IPS-15b (cell line): ENCODE data around the gene UROC1.

Experiments used
- H3K27me3 ChIP-seq: one replicate; pipeline ENCODE4 v1.6.1; 2013; ENCODE audit warnings: low read length; ENCODE audit not compliant: control insufficient read depth, insufficient read depth
- H3K36me3 ChIP-seq: one replicate; pipeline ENCODE4 v1.6.1; 2013; ENCODE audit warnings: low read length; ENCODE audit not compliant: control insufficient read depth, insufficient read depth
- H3K4me1 ChIP-seq: one replicate; pipeline ENCODE4 v1.6.1; 2013; ENCODE audit warnings: mild to moderate bottlenecking, low read length; ENCODE audit not compliant: control insufficient read depth, insufficient read depth
- H3K4me3 ChIP-seq: one replicate; pipeline ENCODE4 v1.5.1; 2013; ENCODE audit warnings: low read depth, low read length
- H3K9ac ChIP-seq: one replicate; pipeline ENCODE4 v1.6.1; 2013; ENCODE audit warnings: low read depth, mild to moderate bottlenecking, low read length
- H3K9me3 ChIP-seq: one replicate; pipeline ENCODE4 v1.6.1; 2013; ENCODE audit warnings: mild to moderate bottlenecking, low read length; ENCODE audit not compliant: control insufficient read depth, insufficient read depth

The UROC1 gene

DNA sequence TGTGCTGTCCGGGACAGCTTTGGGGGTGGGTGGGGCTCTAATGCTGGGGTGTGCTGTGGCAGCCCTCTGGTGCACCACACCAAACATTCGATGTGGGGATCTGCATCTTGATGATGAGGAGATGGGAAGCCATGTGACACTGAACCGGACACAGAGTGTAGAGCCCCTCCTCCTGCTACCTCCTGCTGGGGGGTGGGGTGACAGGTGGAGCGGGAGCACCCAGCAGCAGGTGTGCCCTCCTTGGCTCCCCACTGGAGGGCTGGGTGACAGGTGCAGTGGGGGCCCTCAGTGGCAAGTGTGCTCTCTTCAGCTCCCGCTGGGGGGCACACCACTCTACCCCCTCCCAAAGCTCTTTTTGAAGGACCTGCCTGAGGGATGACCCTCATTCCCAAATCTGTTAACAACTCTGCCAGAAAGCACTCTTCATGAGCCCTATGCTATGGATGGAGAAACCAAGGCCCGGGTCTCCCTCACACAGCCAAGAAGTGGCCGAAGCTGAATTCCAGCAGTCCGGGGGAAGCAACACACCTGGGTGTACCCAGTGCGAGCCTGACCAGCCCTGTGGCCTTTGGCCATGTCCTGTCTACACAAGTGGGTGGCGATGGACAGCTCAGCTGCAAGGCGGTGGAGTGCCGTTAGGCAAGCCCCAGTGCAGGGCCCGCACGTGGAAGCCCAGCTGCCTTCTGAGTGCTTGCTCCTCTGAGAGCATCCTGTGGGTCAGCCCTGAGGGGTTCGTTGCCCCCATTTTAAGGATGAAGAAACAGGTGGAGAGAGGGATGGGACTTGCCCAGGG is 609 bp upstream of the UROC1 start:
- no peaks in the 10 kb centered on the region for H3K36me3 ChIP-seq
- no peak overlapping the region for H3K9ac ChIP-seq
- H3K4me3 ChIP-seq = no peak overlapping the region
- no peaks in the 10 kb centered on the region for H3K4me1 ChIP-seq
- H3K27me3 ChIP-seq = peaks cover 8% of the 10 kb centered on the region
- H3K9me3 ChIP-seq = no peaks in the 10 kb centered on the region

DNA sequence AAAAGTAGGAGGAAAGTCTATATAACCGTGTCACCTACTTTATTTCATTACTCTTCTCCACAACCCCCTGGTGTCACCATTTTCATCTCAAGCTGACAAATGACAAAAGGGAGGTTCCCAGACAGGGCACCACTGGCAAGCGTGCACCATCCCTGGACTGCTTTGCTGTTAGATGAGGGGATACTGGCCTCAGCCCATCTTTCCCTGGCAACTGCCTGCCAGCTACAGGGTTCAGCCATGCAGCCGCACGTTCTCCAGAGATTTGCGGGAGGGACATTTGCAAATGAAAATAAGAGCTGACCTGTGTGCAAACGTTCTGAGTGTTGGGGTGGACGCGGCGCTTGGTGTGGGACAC is 660 bp downstream of the UROC1 start:
- Histone ChIP-seq H3K4me3 (no peak overlapping the region), H3K36me3 (no peaks in the 10 kb centered on the region), H3K4me1 (no peaks in the 10 kb centered on the region), H3K27me3 (no peaks in the 10 kb centered on the region), H3K9me3 (no peaks in the 10 kb centered on the region), H3K9ac (no peak overlapping the region)

- H3K4me1 ChIP-seq = no peaks in the 10 kb centered on the region
- no peak overlapping the region for H3K9ac ChIP-seq
- H3K27me3 ChIP-seq = no peaks in the 10 kb centered on the region
- H3K9me3 ChIP-seq = no peaks in the 10 kb centered on the region
- no peaks in the 10 kb centered on the region for H3K36me3 ChIP-seq
- no peak overlapping the region for H3K4me3 ChIP-seq
Observed at GRCh38 chr3:126516152-126516935, 1.2 kb downstream of the UROC1 start.

DNA sequence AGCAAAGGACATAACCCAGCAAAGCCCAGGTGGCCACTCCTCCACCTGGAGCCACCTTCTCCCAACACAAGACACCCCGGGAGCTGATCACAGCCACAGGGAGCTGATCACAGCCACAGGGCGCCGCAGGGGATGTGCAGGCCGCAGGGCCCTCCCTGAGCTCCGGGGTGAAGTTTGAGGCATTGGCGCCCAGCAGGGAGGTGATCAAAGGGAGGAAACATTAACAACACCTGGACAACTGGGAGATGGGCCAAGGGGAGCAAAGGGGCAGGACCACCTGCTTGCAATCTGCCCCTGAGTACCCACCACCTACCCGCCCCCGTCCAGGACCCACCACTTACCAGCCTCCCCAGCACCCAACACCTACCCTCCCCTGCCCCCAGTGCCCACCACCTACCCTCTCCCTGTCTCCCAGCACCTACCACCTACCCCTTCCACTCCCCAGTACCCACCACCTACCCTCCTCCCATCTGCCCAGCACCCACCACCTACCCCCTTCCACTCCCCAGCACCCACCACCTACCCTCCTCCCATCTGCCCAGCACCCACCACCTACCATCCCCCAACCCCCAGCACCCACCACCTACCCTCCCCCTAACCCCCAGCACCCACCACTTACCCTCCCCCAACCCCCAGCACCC is 2.4 kb downstream of the UROC1 start:
- no peak overlapping the region for H3K9ac ChIP-seq
- no peak overlapping the region for H3K4me3 ChIP-seq
- H3K27me3 ChIP-seq = no peaks in the 10 kb centered on the region
- no peaks in the 10 kb centered on the region for H3K4me1 ChIP-seq
- no peaks in the 10 kb centered on the region for H3K36me3 ChIP-seq
- H3K9me3 ChIP-seq = no peaks in the 10 kb centered on the region

- Histone ChIP-seq H3K9ac (no peak overlapping the region), H3K9me3 (no peaks in the 10 kb centered on the region), H3K4me3 (no peak overlapping the region), H3K27me3 (no peaks in the 10 kb centered on the region), H3K4me1 (no peaks in the 10 kb centered on the region), H3K36me3 (no peaks in the 10 kb centered on the region)
Observed at GRCh38 chr3:126514161-126514560, 3.4 kb downstream of the UROC1 start.

DNA sequence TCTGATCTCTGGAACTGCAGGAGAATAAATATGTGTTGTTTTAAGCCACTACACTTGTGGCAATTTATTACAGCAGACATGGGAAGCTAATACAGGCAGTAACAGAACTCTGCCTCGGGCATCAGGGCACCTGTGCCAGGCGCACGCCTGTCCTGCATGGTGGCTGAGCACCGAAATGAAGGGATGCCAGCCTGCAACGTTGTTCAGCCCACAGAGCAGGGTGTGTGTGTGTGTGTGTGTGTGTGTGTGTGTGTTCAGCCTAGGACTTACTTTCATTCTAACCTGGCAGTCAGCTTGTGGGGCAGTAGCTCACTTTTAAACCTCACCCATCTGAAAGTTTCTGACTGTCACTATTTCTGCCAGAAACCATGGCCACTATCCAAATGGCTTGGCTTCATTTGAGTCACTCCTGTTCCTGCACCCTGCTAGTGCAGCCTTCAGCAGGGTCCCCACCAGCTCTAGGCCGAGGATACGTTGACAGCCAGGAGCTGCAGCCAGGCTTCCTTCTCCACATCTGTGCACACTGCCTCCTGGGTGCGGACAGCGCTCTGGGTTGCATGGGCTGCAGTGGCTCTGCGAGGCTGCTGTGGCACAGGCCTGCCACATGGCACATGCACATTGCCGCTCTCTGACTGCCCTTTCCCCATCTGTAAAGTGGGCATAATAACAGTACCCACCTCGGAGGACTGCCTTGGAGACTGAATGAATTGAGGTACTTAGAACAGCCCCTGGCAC is 4.5 kb downstream of the UROC1 start:
- Histone ChIP-seq H3K36me3 (no peaks in the 10 kb centered on the region), H3K9ac (no peak overlapping the region), H3K4me3 (no peak overlapping the region), H3K9me3 (no peaks in the 10 kb centered on the region), H3K4me1 (no peaks in the 10 kb centered on the region), H3K27me3 (no peaks in the 10 kb centered on the region)

- no peak overlapping the region for H3K4me3 ChIP-seq
- H3K4me1 ChIP-seq = no peaks in the 10 kb centered on the region
- no peaks in the 10 kb centered on the region for H3K9me3 ChIP-seq
- H3K27me3 ChIP-seq = no peaks in the 10 kb centered on the region
- no peak overlapping the region for H3K9ac ChIP-seq
- H3K36me3 ChIP-seq = no peaks in the 10 kb centered on the region
Observed at GRCh38 chr3:126512026-126512425, 5.5 kb downstream of the UROC1 start.

- H3K4me3 ChIP-seq = no peak overlapping the region
- no peaks in the 10 kb centered on the region for H3K9me3 ChIP-seq
- no peaks in the 10 kb centered on the region for H3K27me3 ChIP-seq
- no peaks in the 10 kb centered on the region for H3K4me1 ChIP-seq
- no peak overlapping the region for H3K9ac ChIP-seq
- no peaks in the 10 kb centered on the region for H3K36me3 ChIP-seq
Observed at GRCh38 chr3:126511291-126511690, 6.3 kb downstream of the UROC1 start.

DNA sequence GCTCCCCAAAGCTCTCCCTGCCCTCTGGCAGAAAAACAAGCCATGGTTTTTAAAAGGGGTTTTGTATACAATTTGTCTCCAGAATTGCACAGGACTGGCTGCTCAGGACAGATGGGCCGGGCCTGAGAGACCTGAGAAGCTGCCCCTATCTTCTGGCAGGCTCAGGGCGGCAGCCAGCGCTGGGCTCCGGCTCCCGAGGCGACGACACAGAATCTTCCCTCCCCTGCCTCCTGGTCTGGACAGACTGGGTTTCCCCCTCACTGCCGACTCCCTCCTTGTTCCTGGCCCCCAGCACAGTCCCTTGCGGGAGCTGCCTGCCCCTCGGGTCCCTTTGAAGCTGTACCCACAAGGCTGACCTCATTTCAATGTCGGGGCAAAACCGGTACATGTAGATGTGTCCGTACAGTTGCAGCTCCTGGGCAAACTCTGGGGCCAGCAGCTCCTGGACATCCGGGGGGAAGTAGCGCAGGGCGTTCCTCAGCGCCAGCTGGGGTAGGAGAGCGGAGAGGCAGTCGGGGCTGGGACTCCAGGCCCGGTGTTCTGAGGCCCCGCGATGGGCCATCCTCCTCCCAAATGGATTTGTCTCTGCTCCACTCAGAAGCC is 7.2 kb downstream of the UROC1 start:
- Histone ChIP-seq H3K36me3 (no peaks in the 10 kb centered on the region), H3K27me3 (no peaks in the 10 kb centered on the region), H3K9ac (no peak overlapping the region), H3K9me3 (no peaks in the 10 kb centered on the region), H3K4me1 (no peaks in the 10 kb centered on the region), H3K4me3 (no peak overlapping the region)

DNA sequence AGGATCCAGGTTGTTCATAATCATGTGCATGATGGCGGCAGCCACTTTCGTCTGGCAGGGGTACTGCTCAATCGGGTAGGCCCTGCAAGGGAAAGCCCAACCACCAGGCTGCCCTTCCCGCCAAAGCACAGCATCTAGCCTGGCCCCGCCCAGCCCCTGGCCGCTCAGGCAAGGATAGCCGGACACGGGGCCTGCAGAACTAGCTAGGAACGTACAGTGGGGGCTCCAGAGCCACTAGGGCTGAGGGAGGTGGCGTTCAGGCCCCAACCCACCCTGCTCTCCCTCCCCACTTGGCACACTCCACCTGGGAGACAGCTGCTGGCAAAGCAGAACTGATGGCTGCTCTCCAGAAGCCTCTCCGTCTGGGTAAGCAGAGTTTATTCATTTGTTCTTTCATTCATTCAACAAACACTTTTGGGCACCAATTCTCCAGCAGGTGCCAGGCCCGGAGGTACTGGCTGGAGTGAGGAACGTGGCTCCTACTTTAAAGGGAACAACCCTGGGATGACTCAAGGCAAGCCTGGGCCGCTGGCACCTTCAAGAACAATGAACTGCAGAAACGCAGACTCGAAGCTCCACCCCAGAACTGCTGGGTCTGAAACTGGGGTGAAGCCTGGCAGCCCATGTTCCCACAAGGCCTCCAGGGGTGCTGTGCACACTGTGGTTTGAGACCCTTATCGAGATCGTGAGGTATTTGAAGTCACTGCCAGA is 7.8 kb downstream of the UROC1 start:
- H3K27me3 ChIP-seq = no peaks in the 10 kb centered on the region
- H3K4me1 ChIP-seq = no peaks in the 10 kb centered on the region
- H3K4me3 ChIP-seq = no peak overlapping the region
- H3K9ac ChIP-seq = no peak overlapping the region
- H3K36me3 ChIP-seq = no peaks in the 10 kb centered on the region
- H3K9me3 ChIP-seq = no peaks in the 10 kb centered on the region

DNA sequence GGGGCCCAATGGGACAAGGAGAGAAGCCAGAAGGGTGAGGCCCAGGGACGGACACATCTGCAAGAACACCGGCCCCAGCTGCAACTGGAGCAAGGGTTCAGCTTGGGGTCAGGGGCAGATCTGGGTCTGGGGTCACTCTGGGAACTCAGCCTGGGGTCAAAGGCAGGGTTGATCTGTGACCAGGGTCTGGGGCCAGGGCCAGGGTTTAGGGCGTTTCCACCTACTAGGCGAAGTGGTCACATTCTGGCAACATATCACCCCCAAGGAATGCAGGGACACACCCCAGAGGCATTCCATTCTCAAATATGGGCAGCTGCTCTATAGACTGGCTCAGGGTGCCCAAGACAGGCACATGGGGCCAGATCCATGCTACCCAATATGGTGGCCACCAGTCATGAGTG is 9.0 kb downstream of the UROC1 start:
- H3K4me1 ChIP-seq = no peaks in the 10 kb centered on the region
- no peak overlapping the region for H3K4me3 ChIP-seq
- no peaks in the 10 kb centered on the region for H3K9me3 ChIP-seq
- H3K27me3 ChIP-seq = no peaks in the 10 kb centered on the region
- no peaks in the 10 kb centered on the region for H3K36me3 ChIP-seq
- no peak overlapping the region for H3K9ac ChIP-seq
